Prostate gland (tissue), 2 donors: Measurements from ENCODE around the gene SLC33A1. TPM values are rescaled to one million over a fixed set of nuclear protein-coding genes. Genes with fewer than 3 reads are reported as not detected.
"Not testable (repeated sequence)": the region's sequence is repeated elsewhere in the genome, so short reads cannot be mapped to it uniquely, and the experiment has no call there.

Experiments used
- DNase-seq: peaks from one replicate; pipeline ENCODE4 v3.0.0-alpha.2; 2019; ENCODE audit warnings: low spot score
- H3K27ac ChIP-seq, 2 donors: fragments of 200-600 bp; sonication (generic); 2 replicates each; pipeline ENCODE4 v1.5.1; 2017 to 2019
- H3K27me3 ChIP-seq: fragments of 200-600 bp; sonication (generic); replicated peaks from 2 replicates; pipeline ENCODE4 v1.5.1; 2019; ENCODE audit not compliant: insufficient read depth
- H3K36me3 ChIP-seq, 2 donors: fragments of 200-600 bp; sonication (generic); 1 replicate in 1 of 2; 2 replicates in 1 of 2; pipeline versions ENCODE4 v1.5.1 to v1.8.1; 2017 to 2019
- H3K4me1 ChIP-seq: fragments of 200-600 bp; sonication (generic); replicated peaks from 2 replicates; pipeline ENCODE4 v1.5.1; 2019
- H3K4me3 ChIP-seq, 2 donors: fragments of 200-600 bp; sonication (generic); 2 replicates each; pipeline ENCODE4 v1.5.1; 2017 to 2019
- H3K9me3 ChIP-seq: fragments of 200-600 bp; sonication (generic); 2 replicates; pipeline ENCODE4 v1.5.1; 2017
- POLR2A ChIP-seq: fragments of 450-650 bp; IDR thresholded peaks from one replicate; pipeline ENCODE4 v1.6.1; 2016; ENCODE audit warnings: antibody characterized with exemption, mild to moderate bottlenecking
- POLR2AphosphoS5 ChIP-seq: sonication (generic); formaldehyde crosslinking; IDR thresholded peaks from one replicate; pipeline ENCODE4 v1.6.1; 2017; ENCODE audit warnings: antibody characterized with exemption
- WGBS: methylation state at CpG from one replicate; pipeline ENCODE4 v1.1.5; 2018; 5-methylcytosine and 5-hydroxymethylcytosine counted together
- intact Hi-C: fragments of 100-400 bp; cut with DNase I; formaldehyde crosslinking; loops from one replicate; pipeline ENCODE4 v1.14.2; 2022
- total RNA-seq, 2 donors: library from RNA; depleted of rRNA; stranded (reverse); fragments of >200 nt; gene quantifications; one replicate each; pipeline ENCODE4 v1.1.0, GENCODE V29; 2016
- TF ChIP-seq, protein P1 (sequence below), 4 experiments: fragments of 200-600 bp in 2 of 4; fragments of 450-650 bp in 2 of 4; sonication (generic) in 2 of 4; IDR thresholded peaks; 1 replicate in 3 of 4; 2 replicates in 1 of 4; pipeline ENCODE4 v1.5.1; 2016 to 2019; ENCODE audit warnings: antibody characterized with exemption in 4 of 4, mild to moderate bottlenecking in 2 of 4, moderate library complexity in 2 of 4

Gene SLC33A1
- total RNA-seq, 2 donors from 2014 or later = 43.4 to 43.9 TPM

GRCh38 chr3:155863072-155863784 lies 9.0 kb upstream of the SLC33A1 start:
- H3K9me3 ChIP-seq = no peaks in the 10 kb centered on the region
- 85% methylated on average over 12 of the region's 12 CpGs for WGBS
- no peak for DNase-seq
- H3K4me1 ChIP-seq = no peaks in the 10 kb centered on the region
- no peak overlapping the region for H3K4me3 ChIP-seq
- TF ChIP-seq POLR2AphosphoS5 (no peak), POLR2A (no peak)
- TF ChIP-seq, protein P1, sequence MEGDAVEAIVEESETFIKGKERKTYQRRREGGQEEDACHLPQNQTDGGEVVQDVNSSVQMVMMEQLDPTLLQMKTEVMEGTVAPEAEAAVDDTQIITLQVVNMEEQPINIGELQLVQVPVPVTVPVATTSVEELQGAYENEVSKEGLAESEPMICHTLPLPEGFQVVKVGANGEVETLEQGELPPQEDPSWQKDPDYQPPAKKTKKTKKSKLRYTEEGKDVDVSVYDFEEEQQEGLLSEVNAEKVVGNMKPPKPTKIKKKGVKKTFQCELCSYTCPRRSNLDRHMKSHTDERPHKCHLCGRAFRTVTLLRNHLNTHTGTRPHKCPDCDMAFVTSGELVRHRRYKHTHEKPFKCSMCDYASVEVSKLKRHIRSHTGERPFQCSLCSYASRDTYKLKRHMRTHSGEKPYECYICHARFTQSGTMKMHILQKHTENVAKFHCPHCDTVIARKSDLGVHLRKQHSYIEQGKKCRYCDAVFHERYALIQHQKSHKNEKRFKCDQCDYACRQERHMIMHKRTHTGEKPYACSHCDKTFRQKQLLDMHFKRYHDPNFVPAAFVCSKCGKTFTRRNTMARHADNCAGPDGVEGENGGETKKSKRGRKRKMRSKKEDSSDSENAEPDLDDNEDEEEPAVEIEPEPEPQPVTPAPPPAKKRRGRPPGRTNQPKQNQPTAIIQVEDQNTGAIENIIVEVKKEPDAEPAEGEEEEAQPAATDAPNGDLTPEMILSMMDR (IDR thresholded peaks at IDR 0.05) = no peak
- H3K27me3 ChIP-seq = no peaks in the 10 kb centered on the region
- no peaks in the 10 kb centered on the region for H3K36me3 ChIP-seq
- intact Hi-C loops = no loop called here
- H3K27ac ChIP-seq = no peak overlapping the region

DNA sequence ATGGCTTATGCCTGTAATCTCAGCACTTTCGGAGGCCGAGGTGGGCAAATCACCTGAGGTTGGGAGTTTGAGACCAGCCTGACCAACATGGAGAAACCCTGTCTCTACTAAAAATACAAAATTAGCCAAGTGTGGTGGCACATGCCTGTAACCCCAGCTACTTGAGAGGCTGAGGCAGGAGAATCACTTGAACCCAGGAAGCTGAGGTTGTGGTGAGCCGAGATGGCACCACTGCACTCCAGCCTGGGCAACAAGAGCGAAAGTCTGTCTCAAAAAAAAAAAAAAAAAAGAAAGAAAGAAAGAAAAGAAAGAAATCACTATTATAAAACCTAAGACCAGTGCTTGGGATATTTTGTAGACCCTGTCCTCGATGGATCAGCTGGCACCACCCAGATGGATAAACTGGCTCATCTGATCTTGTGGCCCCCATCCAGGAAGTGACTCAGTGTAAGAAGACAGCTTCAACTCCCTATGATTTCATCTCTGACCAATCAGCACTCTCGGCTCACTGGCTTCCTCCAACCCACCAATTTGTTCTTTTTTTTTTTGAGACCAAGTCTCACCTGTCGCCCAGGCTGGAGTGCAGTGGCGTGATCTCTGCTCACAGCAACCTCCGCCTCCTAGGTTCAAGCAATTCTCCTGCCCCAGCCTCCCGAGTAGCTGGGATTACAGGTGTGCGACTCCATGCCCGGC lies 8.2 kb upstream of the SLC33A1 start:
- intact Hi-C loops, H3K27me3 ChIP-seq, H3K4me3 ChIP-seq, H3K27ac ChIP-seq, H3K36me3 ChIP-seq, H3K9me3 ChIP-seq, H3K4me1 ChIP-seq, DNase-seq: not testable (repeated sequence)
- WGBS = 88% methylated on average over 12 of the region's 12 CpGs

- 85% methylated on average over 2 of the region's 2 CpGs for WGBS
Observed at GRCh38 chr3:155861476-155862183, 7.4 kb upstream of the SLC33A1 start.

DNA sequence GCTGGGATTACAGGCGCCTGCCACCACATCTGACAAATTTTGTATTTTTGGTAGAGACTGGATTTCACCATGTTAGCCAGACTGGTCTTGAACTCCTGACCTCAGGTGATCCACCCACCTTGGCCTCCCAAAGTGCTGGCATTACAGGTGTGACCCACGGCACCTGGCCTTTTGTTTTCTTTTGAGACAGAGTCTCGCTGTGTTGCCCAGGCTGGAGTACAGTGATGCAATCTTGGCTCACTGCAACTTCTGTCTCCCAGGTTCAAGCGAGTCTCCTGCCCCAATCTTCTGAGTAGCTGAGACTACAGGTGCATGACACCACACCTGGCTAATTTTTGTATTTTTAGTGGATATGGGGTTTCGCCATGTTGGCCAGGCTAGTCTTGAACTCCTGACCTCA lies 6.2 kb upstream of the SLC33A1 start:
- H3K36me3 ChIP-seq, H3K4me1 ChIP-seq, H3K9me3 ChIP-seq, H3K27ac ChIP-seq, intact Hi-C loops, H3K27me3 ChIP-seq, DNase-seq, H3K4me3 ChIP-seq: not testable (repeated sequence)
- WGBS = 95% methylated on average over 5 of the region's 5 CpGs

More at GRCh38 chr3:155861476-155862183, 7.4 kb upstream of the SLC33A1 start:
- DNase-seq = no peak
- TF ChIP-seq POLR2AphosphoS5 (no peak), POLR2A (no peak)
- TF ChIP-seq, protein P1 (IDR thresholded peaks at IDR 0.05) = no peak
- H3K4me3 ChIP-seq = no peak overlapping the region
- no peaks in the 10 kb centered on the region for H3K9me3 ChIP-seq
- no peaks in the 10 kb centered on the region for H3K27me3 ChIP-seq
- no peaks in the 10 kb centered on the region for H3K36me3 ChIP-seq
- no peaks in the 10 kb centered on the region for H3K4me1 ChIP-seq
- H3K27ac ChIP-seq = no peak overlapping the region
- intact Hi-C loops = no loop called here

- no peak for DNase-seq
- H3K9me3 ChIP-seq = no peaks in the 10 kb centered on the region
- H3K27me3 ChIP-seq = no peaks in the 10 kb centered on the region
- intact Hi-C loops = no loop called here
- no peak overlapping the region for H3K27ac ChIP-seq
- no peaks in the 10 kb centered on the region for H3K4me1 ChIP-seq
- no peaks in the 10 kb centered on the region for H3K36me3 ChIP-seq
- H3K4me3 ChIP-seq = no peak overlapping the region
- 2% methylated on average over 2 of the region's 2 CpGs for WGBS
- no peak for TF ChIP-seq POLR2AphosphoS5
- TF ChIP-seq POLR2A = no peak
- TF ChIP-seq, protein P1 (IDR thresholded peaks at IDR 0.05) = no peak
Observed at GRCh38 chr3:155859859-155860258, 5.6 kb upstream of the SLC33A1 start.
